Inferior parietal cortex (tissue), 1 donor: Measurements from ENCODE around the gene CERS5.
"Not testable (repeated sequence)": the region's sequence is repeated elsewhere in the genome, so short reads cannot be mapped to it uniquely, and the experiment has no call there.

Experiments
- DNase-seq: peaks from one replicate; pipeline ENCODE4 v3.0.0-alpha.2; 2016; ENCODE audit errors: extremely low spot score

The CERS5 gene

DNA sequence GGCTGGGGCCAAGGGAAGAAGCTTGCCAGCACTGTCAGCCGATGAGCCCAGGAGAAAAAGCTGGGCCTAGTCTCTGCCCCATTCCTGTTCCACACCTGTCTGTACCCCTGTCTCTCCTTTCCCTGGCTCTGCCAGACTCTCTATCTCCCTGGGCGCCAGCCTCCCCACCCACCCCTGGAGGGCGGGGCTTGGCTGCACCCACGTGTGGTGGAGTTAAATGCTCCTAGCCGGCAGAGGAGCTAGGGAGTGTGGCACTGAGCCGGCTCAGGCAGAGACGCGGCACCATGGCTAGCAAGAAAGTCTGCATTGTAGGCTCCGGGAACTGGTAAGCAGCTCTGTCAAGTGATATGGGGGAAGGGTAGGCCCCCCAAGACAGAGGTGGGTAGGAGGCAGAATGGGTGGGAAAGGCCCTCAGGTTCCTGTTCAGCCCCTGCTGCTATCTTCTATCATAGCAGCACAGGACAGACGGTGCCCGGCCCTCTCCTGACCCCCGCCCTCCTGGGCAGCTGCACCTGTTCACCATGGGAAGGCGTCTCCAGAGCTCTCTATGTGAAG is 63.3 kb downstream of the CERS5 start, which contains the start of gene GPD1:
Gene GPD1, plus strand, starts transcription at position 242 of the 555 bp plus-strand sequence. Its CDS starts 43 bp downstream, at position 285.
- DNase-seq = peak; percentile 65

DNA sequence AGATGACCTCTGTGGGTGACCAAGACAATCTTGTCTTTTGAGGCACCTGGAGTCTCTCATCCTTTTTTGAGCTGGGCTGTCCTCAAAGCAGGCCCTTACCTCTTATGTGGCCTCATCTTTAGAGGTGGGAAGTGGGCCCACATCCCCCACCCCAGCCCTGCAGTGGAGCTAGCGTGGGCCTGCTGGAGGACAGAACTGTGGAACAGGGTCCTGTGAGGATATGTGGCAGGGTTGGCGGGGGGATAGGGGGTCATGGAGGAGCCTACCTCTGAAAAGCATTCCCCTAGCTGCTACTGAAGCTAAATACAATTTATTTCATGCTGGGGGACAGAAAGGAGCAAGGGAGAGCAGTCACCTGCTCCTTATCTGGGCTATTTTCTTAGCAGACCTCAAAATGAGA is 63.8 kb downstream of the CERS5 start:
- DNase-seq = no peak

DNA sequence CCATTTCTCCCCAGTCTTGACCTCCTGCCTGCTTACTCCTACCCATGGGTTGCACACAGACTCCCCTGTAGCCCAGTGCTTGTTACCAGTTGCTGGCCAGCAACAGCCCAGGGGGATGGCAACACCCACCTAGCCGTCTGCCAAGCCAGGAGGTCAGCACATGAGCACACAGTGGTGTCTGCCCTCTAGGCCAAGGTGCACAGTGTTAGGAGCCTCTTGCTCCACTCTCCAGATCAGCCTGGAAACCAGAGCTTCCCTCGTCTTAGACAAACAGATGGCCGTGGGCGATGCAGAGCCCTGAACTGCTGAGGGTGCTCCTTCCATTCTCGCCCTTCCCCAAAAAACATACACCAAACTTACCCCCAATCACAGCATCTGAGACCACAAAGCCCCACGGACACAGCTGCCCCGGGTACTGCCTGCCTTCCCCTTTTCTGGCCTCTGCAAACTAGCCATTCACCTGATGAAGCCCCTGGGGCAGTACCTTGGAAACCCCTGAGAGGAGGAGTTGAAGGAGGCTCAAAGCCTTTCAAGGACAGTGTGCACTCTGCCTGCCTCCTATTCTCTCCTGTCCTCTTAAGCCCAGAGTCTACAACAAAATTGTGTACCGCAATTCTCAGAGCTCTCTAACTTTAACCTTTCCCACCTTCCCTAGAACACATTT is 64.4 kb downstream of the CERS5 start:
- no peak for DNase-seq

DNA sequence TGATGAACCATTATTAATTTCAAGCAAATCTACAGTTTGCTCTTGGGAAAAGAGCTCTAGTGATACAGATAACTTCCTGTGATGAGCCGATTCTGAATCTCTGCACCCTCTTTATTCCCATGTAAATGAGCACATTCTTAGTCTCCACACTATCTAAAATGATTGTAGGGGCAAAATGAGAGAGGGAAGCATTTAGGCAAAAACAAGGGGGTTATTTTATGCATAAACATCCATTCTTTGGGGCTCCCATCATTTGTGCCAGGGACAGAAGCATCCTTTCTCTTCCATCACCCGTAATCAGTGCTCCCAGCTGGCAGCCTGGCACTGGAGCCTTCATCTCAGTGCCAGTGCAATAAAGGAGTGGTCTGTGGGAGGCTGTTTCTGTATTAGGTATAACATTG is 65.0 kb downstream of the CERS5 start:
- DNase-seq = peak; percentile 70

- DNase-seq = peak; percentile 54
These were observed 65.5 kb downstream of the CERS5 start for GRCh38 chr12:50101663-50102062.

DNA sequence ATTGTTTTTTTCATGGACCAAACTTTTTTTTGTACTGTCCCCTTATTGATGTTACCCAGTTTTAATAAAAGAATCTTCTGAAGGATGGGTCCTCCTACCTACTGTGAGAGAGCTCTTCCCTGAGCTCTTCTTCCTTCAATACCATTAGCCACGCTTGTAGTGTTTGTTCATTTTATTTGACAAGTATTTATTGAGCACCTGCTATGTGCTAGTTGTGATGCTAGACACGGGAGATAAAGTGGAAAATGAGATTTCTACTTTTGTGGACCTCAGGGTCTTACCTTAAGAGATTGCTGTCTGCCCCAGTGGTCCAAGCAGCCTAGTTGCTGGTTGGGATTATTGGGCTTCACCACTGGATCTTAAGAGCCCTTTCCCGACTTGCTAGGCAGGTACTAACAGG is 66.6 kb downstream of the CERS5 start:
- DNase-seq = no peak

- no peak for DNase-seq
These were observed 67.7 kb downstream of the CERS5 start for GRCh38 chr12:50099302-50100008.

- DNase-seq = no peak
These were observed 69.2 kb downstream of the CERS5 start for GRCh38 chr12:50097952-50098351.

GRCh38 chr12:50090391-50090790 is 76.8 kb downstream of the CERS5 start:
- no peak for DNase-seq

DNA sequence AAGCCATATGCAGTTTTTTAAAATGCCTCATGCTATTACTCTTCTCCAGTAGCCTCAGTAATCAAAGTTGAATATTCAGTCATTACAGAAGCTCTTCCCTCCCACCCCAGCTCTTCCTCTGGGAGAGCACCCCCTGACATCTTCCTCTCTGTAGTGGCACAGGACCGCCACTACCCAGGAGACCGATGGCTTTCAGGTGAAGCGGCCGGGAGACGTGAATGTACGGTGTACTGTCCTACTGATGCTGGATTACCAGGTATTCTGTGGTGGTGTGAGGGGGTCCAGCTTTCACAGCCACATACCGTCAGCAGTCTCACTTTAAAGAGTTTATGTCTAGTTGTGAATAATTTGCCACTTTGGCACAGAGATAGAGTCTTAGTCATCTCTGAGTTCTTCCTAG is 77.4 kb downstream of the CERS5 start:
- DNase-seq = no peak

DNA sequence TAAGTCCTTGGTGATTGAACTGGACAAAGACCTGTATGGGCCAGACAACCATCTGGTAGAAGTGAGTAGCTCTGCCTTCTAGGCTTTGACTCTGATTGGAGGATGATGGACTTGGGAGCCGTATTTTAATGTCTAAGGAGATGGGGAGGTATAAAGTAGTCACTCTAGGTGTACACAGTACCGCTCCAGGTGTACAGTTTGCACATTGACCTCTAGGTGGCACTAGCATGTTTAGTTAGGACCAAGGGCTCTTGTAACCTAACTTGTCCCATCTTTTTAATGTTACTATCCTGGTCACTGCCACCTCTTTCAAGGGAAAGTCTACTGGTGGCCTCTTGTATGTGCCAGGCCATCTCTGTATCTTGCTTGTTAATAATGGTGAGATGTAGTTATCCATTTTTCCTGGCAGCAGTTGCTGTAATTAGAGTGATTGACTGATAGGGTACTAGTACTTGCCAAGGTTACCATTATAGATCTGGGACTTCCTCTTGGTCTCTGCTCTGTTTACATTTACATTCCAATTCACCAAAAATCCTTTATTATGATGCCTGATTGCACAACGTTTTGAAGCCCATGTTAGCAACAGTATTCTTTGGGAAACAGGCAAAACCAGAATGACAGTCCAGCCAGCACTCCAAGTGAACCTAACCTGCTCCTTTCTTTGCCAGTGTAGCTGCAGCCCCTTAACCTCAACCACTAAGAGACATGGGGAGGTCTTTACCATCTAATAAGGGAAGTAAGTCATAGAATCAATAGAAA is 78.4 kb downstream of the CERS5 start:
- peak; percentile 81 for DNase-seq

DNA sequence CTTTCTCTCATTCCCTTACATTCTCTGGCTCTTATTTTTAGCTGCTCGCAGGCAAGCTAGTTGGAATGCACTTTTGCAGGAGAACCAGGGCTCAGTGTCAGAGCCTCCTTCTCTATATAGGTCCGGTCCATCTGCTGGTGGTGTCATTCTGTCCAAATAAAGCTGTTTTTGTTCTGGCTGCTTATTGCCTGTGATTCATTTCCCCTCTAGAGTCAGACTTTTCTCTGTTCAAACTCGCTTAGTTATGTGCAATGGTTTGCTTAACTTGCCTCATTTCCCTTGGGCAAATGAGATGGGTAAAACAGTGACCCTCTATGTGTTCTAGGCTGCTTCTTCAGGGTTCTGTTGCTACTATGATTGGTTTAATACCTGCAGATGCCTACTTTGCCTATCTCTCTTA is 79.2 kb downstream of the CERS5 start:
- no peak for DNase-seq

GRCh38 chr12:50087151-50087550 is 80.0 kb downstream of the CERS5 start:
- no peak for DNase-seq

DNA sequence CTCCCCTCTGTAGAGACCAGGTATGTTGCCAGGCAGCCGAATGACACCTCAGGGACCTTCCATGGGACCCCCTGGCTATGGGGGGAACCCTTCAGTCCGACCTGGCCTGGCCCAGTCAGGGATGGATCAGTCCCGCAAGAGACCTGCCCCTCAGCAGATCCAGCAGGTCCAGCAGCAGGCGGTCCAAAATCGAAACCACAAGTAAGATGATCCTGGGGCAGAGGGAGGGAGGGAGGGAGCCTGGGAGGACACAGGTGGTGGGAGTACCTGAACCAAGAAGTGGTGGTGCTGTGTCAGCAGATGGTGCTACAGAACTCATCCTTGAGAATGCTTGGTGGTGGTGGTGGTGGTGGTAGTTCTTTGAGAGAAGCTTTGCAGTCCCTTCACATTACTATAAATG is 81.0 kb downstream of the CERS5 start:
- DNase-seq = no peak

- no peak for DNase-seq
These were observed 81.5 kb downstream of the CERS5 start for GRCh38 chr12:50085615-50086072.

DNA sequence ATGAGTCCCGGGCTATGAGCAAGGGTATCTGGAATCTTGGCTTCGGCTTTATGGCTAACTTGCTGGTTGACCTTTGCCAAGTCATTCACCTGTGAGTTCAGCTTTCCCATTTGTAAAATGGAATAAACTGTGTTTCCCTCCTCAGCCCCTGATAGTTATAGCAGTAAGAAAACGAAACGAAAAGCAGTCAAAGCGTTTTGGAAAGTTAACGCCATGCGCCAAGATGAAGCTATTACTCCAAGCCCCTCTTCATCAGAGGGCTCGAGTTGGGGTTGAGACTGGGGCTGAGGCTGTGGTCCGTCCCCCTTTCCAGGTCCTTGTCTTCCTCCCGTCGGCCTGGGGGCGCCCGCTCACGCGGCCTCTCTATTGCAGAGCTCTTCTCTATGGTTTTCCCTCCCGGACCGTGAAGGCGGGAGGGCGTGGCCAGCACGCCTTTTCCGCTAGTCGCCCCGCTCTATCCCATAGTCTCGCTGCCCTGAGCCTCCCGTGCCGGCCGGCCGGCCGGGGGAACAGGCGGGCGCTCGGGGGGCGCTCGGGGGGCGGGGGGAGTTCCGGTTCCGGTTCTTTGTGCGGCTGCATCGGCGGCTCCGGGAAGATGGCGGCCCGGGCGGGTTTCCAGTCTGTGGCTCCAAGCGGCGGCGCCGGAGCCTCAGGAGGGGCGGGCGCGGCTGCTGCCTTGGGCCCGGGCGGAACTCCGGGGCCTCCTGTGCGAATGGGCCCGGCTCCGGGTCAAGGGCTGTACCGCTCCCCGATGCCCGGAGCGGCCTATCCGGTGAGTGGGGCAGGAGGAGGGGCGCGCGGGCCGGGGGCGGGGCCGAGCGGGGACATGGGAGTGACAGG is 82.2 kb downstream of the CERS5 start, which contains the start of gene SMARCD1:
Gene SMARCD1, plus strand, starts transcription at position 568 of the 840 bp plus-strand sequence. Its CDS starts 28 bp downstream, at position 596.
- DNase-seq = peak; percentile 93

GRCh38 chr12:50084409-50084774 is 82.8 kb downstream of the CERS5 start:
- not testable (repeated sequence) for DNase-seq

DNA sequence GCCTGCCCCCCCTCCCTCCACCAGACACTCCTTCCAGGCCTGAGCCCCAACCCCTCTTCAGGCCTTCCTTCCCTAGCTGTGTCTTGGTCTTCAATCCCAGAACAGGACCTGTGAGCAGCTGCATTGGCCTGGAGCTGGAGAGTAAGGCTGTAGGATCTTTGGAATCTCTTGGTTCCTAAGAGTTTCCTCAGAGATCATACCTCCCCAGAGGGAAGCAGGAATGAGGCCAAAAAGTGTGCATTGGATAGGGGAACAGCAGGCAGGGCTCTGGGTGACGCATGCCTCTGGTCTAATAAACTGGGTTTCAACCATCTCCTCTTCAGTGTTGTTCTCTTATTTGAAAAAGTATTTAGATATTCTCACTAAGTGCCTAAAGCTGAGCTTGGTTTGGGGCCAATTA is 83.9 kb downstream of the CERS5 start:
- no peak for DNase-seq

DNA sequence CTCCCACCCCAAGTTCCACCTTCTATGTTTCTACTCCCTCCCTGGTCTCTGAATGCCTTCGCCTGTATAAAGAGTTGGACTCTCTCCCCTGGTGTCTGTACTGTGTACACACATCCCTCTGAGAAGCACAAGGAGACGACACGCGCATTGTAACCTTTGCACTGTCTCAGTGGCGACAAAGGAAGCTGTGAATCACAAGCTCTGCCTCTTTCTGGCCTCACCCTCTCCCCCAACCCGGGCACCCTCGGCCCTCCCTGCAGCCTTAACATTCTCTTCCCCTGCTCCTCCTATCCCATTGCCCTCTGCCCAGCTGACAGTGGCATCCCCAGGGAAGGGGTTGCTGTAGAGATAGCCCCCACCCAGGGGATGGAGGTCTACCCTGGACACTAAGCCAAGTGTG is 84.5 kb downstream of the CERS5 start:
- no peak for DNase-seq

DNA sequence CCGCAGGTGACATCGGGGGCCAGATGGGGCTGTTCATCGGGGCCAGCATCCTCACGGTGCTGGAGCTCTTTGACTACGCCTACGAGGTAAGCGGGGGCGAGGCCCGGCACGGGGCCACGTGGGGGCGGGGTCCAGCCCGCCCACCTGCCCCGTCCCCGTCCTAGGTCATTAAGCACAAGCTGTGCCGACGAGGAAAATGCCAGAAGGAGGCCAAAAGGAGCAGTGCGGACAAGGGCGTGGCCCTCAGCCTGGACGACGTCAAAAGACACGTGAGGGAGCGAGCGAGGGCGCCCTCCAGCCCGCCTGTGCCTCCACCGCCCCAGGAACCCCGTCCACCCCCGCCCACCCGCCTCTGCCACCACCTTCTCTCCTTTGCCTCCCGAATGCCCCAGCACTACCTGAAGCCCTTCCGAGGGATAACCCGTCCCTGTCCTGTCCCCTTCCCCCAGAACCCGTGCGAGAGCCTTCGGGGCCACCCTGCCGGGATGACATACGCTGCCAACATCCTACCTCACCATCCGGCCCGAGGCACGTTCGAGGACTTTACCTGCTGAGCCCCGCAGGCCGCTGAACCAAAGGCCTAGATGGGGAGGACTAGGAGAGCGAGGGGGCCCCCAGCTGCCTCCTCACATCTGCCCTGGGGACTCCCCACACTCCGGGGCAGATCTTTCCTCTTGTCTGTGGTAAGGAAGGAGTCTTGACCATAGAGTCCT is 85.9 kb downstream of the CERS5 start:
- no peak for DNase-seq

GRCh38 chr12:50079771-50080170 is 87.4 kb downstream of the CERS5 start:
- DNase-seq = no peak
